Measurements from ENCODE around the gene WNT5B. TPM values are rescaled to one million over a fixed set of nuclear protein-coding genes. Genes with fewer than 3 reads are reported as not detected.

WNT5B gene
- total and polyA plus RNA-seq, 2 of the 8 experiments (the other 6 are each of a cell fraction or from before 2014, with no cell fraction given), result 0.91 to 1.2 TPM

GRCh38 chr12:1656902-1657301 is 27.9 kb downstream of the WNT5B start:
- Histone ChIP-seq H2AK5ac (ENCODE audit: low read depth, low read length) (no peak overlapping the region), H2BK120ac (replicated peaks; ENCODE audit: low read depth, low read length) (no peak overlapping the region), H2BK15ac (ENCODE audit: low read length) (no peak overlapping the region), H2BK12ac (ENCODE audit: low read depth, low read length) (no peak overlapping the region; the same call in 1 of the 2 replicates), H3K9ac (replicated peaks in 1 of 4; ENCODE audit: extremely low read depth in 1 of 4, low read depth in 3 of 4, low read length in 3 of 4) (no peak overlapping the region), H3K14ac (ENCODE audit: insufficient read length) (no peak overlapping the region), H2BK5ac (ENCODE audit: low read depth, low read length) (no peak overlapping the region), H3K4me2 (ENCODE audit: insufficient read depth in 1 of 2, low read depth in 2 of 2, low read length in 2 of 2) (no peak overlapping the region), H3K36me3 (ENCODE audit: control insufficient read depth in 2 of 4, insufficient read depth in 4 of 4, low read length in 3 of 4) (no peaks in the 10 kb centered on the region), H3K18ac (ENCODE audit: extremely low read depth, low read length) (no peak overlapping the region), H3K4me3 (ENCODE audit: extremely low read depth in 1 of 4, insufficient read depth in 2 of 4, low read depth in 3 of 4, low read length in 4 of 4) (no peak overlapping the region), H3K9me3 (ENCODE audit: insufficient read depth in 2 of 2, low read depth in 1 of 2, low read length in 1 of 2) (no peaks in the 10 kb centered on the region), H3K27me3 (replicated peaks in 1 of 4; ENCODE audit: control insufficient read depth in 3 of 4, extremely low read depth in 1 of 4, insufficient read depth in 3 of 4, low read length in 3 of 4) (peaks cover 4 to 17% (median 11%) of the 10 kb centered on the region in 4 experiments), H3K79me2 (ENCODE audit: control insufficient read depth in 1 of 2, insufficient read depth in 2 of 2, low read length in 2 of 2) (no peaks in the 10 kb centered on the region), H2BK20ac (ENCODE audit: low read length) (no peak overlapping the region), H4K5ac (ENCODE audit: insufficient read length, low read depth, low read length) (no peak overlapping the region), H3K23me2 (ENCODE audit: low read depth, low read length) (peaks cover 5% of the 10 kb centered on the region; the same call in 1 of the 2 replicates), H4K20me1 (replicated peaks in 1 of 2; ENCODE audit: control insufficient read depth in 1 of 2, insufficient read depth in 2 of 2, low read length in 2 of 2) (no peaks in the 10 kb centered on the region), H3K4me1 (replicated peaks in 1 of 4; ENCODE audit: control insufficient read depth in 3 of 4, insufficient read depth in 4 of 4, low read length in 3 of 4) (no peaks in the 10 kb centered on the region), H3K56ac (replicated peaks; ENCODE audit: insufficient read length, low read depth, low read length) (no peak overlapping the region), H3K23ac (ENCODE audit: insufficient read length) (no peak overlapping the region), H3K79me1 (ENCODE audit: low read depth, low read length) (no peaks in the 10 kb centered on the region), H3K4ac (replicated peaks; ENCODE audit: insufficient read length, low read depth, low read length) (no peak overlapping the region), H4K8ac (ENCODE audit: extremely low read depth, insufficient read depth, low read length) (no peak overlapping the region), H3K27ac (ENCODE audit: low read depth, low read length) (no peak overlapping the region), H4K91ac (replicated peaks; ENCODE audit: insufficient read length, low read length) (no peak overlapping the region), H2AFZ (ENCODE audit: low read length) (no peak overlapping the region)
- FAIRE-seq (no peak), DNase-seq (ENCODE audit: low read depth in 1 of 2, low spot score in 2 of 2) (no peak)
- POLR2A ChIA-PET (ENCODE audit: partially characterized antibody), result interaction anchor here (3.0 kb wide), 1 partner anchor 35 kb away, joined by 7 read pairs; the partner anchor contains the start of gene ADIPOR2
- no peak for TF ChIP-seq GTF2F1 (IDR thresholded peaks at IDR 0.05; ENCODE audit: borderline replicate concordance, low read depth, low read length)
- 93% methylated on average over 12 of the region's 12 CpGs; no CpG with 5 or more reads in 1 of the 2 experiments for WGBS, 2 experiments (ENCODE audit: extremely low coverage in 1 of 2, insufficient coverage in 1 of 2, insufficient read length in 1 of 2, insufficient replicate concordance in 2 of 2, low coverage in 1 of 2, low lambda C conversion rate in 2 of 2, missing lambda C conversion rate in 1 of 2)
- CTCF ChIA-PET (ENCODE audit: partially characterized antibody), result interaction anchor here (0.6 to 18.8 kb wide), 10 partner anchors 22 to 1996 kb away, joined by 3 to 265 read pairs (median 4); no protein-coding TSS in a partner anchor

All from H1 (cell line).